SH-SY5Y (cell line): ENCODE data around the gene WFDC12.

Source experiments
- GATA2 ChIP-seq: IDR thresholded peaks from 2 replicates; pipeline ENCODE4 v1.6.1; 2011; ENCODE audit warnings: mild to moderate bottlenecking, low read depth, low read length
- GATA3 ChIP-seq: IDR thresholded peaks from 2 replicates; pipeline ENCODE4 v1.6.1; 2011; ENCODE audit warnings: low read depth, mild to moderate bottlenecking, low read length, moderate library complexity

- no peak for TF ChIP-seq GATA2
- TF ChIP-seq GATA3, result no peak
Measured at GRCh38 chr20:45092898-45093297, 31.4 kb downstream of the WFDC12 start.
